ENCODE results near the gene TNP2. TPM values are rescaled to one million over a fixed set of nuclear protein-coding genes. Genes with fewer than 3 reads are reported as not detected.

Gene TNP2
- total RNA-seq, 1 experiment from 2014 or later = not detected

GRCh38 chr16:11260596-11260966 is 8.5 kb downstream of the TNP2 start:
- Histone ChIP-seq H3K9me2 (ENCODE audit: insufficient read depth) (no peaks in the 10 kb centered on the region), H2AFZ (ENCODE audit: low read depth, low read length, poor library complexity, severe bottlenecking) (no peak overlapping the region), H3K9ac (ENCODE audit: low read length) (no peak overlapping the region), H3K4me1 (ENCODE audit: control insufficient read depth in 1 of 2, insufficient read depth in 2 of 2, low read length in 2 of 2) (peaks cover 8 to 12% of the 10 kb centered on the region in 2 experiments; a peak in 3 of 4 replicates), H3K27ac (ENCODE audit: low read depth, low read length) (no peak overlapping the region), H4K20me1 (ENCODE audit: insufficient read depth) (no peaks in the 10 kb centered on the region), H3K36me3 (ENCODE audit: control insufficient read depth in 1 of 2, insufficient read depth in 2 of 2, low read length in 2 of 2) (no peaks in the 10 kb centered on the region), H3K79me2 (ENCODE audit: insufficient read depth, low read length) (no peaks in the 10 kb centered on the region), H3K9me3 (ENCODE audit: control insufficient read depth in 1 of 2, insufficient read depth in 1 of 2, low read depth in 1 of 2, low read length in 2 of 2) (no peaks in the 10 kb centered on the region), H3K4me3 (replicated peaks in 1 of 2; ENCODE audit: low read depth in 1 of 2, low read length in 2 of 2) (no peak overlapping the region), H3K4me2 (ENCODE audit: low read length) (no peak overlapping the region), H3K27me3 (ENCODE audit: insufficient read depth, low read length) (no peaks in the 10 kb centered on the region)
- intact Hi-C loops (cut with micrococcal nuclease) = no loop called here
- TF ChIP-seq, protein P1, sequence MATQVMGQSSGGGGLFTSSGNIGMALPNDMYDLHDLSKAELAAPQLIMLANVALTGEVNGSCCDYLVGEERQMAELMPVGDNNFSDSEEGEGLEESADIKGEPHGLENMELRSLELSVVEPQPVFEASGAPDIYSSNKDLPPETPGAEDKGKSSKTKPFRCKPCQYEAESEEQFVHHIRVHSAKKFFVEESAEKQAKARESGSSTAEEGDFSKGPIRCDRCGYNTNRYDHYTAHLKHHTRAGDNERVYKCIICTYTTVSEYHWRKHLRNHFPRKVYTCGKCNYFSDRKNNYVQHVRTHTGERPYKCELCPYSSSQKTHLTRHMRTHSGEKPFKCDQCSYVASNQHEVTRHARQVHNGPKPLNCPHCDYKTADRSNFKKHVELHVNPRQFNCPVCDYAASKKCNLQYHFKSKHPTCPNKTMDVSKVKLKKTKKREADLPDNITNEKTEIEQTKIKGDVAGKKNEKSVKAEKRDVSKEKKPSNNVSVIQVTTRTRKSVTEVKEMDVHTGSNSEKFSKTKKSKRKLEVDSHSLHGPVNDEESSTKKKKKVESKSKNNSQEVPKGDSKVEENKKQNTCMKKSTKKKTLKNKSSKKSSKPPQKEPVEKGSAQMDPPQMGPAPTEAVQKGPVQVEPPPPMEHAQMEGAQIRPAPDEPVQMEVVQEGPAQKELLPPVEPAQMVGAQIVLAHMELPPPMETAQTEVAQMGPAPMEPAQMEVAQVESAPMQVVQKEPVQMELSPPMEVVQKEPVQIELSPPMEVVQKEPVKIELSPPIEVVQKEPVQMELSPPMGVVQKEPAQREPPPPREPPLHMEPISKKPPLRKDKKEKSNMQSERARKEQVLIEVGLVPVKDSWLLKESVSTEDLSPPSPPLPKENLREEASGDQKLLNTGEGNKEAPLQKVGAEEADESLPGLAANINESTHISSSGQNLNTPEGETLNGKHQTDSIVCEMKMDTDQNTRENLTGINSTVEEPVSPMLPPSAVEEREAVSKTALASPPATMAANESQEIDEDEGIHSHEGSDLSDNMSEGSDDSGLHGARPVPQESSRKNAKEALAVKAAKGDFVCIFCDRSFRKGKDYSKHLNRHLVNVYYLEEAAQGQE (IDR thresholded peaks at IDR 0.05; ENCODE audit: low read depth) = no peak
- TF ChIP-seq CEBPB (IDR thresholded peaks at IDR 0.05; ENCODE audit: low read depth) = no peak
- ChIA-PET POLR2A (interaction anchor here (0.6 kb wide), 1 partner anchor 100 kb away, joined by 3 read pairs; no protein-coding TSS in a partner anchor), CTCF (interaction anchor here (0.7 kb wide), 1 partner anchor 212 kb away, joined by 3 read pairs; no protein-coding TSS in a partner anchor), RAD21 (ENCODE audit: low non-redundant PET in 1 of 2, low total read pairs in 2 of 2, uncharacterized antibody in 2 of 2, unreplicated experiment in 2 of 2) (no interaction called here)
- ATAC-seq = no peak
- no TSS peak for BruUV-seq (replicated peaks)
- DNase-seq (ENCODE audit: low read depth, low spot score) = no peak

DNA sequence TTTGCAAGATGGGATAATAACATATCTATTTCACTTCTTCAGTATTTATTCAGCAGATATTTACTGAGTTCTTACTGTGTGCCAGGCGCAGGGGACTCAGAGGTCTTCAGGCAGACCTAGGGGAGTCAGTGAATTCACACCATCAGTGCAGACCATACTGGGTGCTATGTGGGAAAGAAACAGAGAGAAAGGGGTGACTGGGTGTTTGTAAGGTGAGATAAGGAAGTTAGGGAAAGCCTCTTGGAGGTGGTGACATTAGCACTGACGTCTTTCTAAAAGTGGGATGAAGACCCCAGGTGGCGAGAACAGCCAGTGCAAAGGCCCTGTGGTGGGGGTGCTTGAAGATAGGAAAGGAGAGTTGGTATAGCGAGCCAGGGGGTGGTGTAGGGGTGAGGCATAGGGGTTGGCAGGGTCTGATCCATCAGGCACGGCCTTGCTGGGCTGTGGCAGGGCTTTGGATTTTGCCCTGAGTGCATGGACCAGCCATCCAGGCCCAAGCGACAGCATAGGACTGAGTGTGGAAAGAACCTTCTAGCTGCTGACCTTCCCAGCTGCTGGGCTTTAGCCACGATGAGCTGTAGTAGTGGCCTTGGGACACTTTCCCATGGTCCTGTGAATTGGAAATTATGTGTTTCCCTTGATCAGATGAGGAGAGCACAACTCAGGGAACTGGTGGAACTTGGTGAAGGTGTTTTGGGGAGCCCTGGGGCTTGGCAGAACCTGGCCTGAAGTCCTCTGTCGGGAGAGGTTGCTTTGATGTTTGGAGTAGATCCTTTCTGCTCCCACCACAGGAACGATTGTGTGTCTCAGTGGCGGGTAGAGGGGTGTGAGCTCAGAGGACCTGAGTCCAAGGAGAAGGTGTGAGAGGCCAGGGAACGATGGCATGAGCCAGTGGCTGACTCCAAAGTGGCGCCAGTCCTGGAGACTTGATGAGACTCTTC is 9.2 kb downstream of the TNP2 start:
- H3K4me1 ChIP-seq (ENCODE audit: control insufficient read depth in 1 of 2, insufficient read depth in 2 of 2, low read length in 2 of 2) = peaks cover 8 to 17% of the 10 kb centered on the region in 2 experiments; a peak in 3 of 4 replicates
- no TSS peak for BruUV-seq (replicated peaks)
- DNase-seq (ENCODE audit: low read depth, low spot score) = no peak
- TF ChIP-seq, protein P1 (IDR thresholded peaks at IDR 0.05; ENCODE audit: low read depth) = no peak
- no peak for TF ChIP-seq ZFX (IDR thresholded peaks at IDR 0.05)
- TF ChIP-seq SRF (IDR thresholded peaks at IDR 0.05; ENCODE audit: low read depth) = no peak
- no peak for TF ChIP-seq CEBPB (IDR thresholded peaks at IDR 0.05; ENCODE audit: low read depth)
- no peak for TF ChIP-seq TCF7L2 (IDR thresholded peaks at IDR 0.05; ENCODE audit: borderline replicate concordance, extremely low read depth, insufficient read depth, insufficient read length)
- TF ChIP-seq MAX (IDR thresholded peaks at IDR 0.05) = no peak
- TF ChIP-seq EZH2phosphoT487 (IDR thresholded peaks at IDR 0.05; ENCODE audit: borderline replicate concordance) = no peak
- TF ChIP-seq EZH2 (IDR thresholded peaks at IDR 0.05) = no peak
- no peak for TF ChIP-seq CBX3 (IDR thresholded peaks at IDR 0.05; ENCODE audit: low read depth)
- TF ChIP-seq SP1 (IDR thresholded peaks at IDR 0.05; ENCODE audit: low read depth) = no peak

More for the DNA sequence above, 9.2 kb downstream of the TNP2 start:
- ChIA-PET CTCF (interaction anchor here (1.5 kb wide), 1 partner anchor 289 kb away, joined by 5 read pairs; no protein-coding TSS in a partner anchor), POLR2A (no interaction called here), RAD21 (ENCODE audit: low non-redundant PET in 1 of 2, low total read pairs in 2 of 2, uncharacterized antibody in 2 of 2, unreplicated experiment in 2 of 2) (no interaction called here)
- Histone ChIP-seq H3K4me3 (replicated peaks in 1 of 2; ENCODE audit: low read depth in 1 of 2, low read length in 2 of 2) (no peak overlapping the region), H3K9me2 (ENCODE audit: insufficient read depth) (no peaks in the 10 kb centered on the region), H2AFZ (ENCODE audit: low read depth, low read length, poor library complexity, severe bottlenecking) (no peak overlapping the region), H3K9ac (ENCODE audit: low read length) (no peak overlapping the region), H3K27ac (ENCODE audit: low read depth, low read length) (no peak overlapping the region), H3K4me2 (ENCODE audit: low read length) (no peak overlapping the region), H3K79me2 (ENCODE audit: insufficient read depth, low read length) (no peaks in the 10 kb centered on the region), H4K20me1 (ENCODE audit: insufficient read depth) (no peaks in the 10 kb centered on the region), H3K27me3 (ENCODE audit: insufficient read depth, low read length) (no peaks in the 10 kb centered on the region), H3K36me3 (ENCODE audit: control insufficient read depth in 1 of 2, insufficient read depth in 2 of 2, low read length in 2 of 2) (no peaks in the 10 kb centered on the region), H3K9me3 (ENCODE audit: control insufficient read depth in 1 of 2, insufficient read depth in 1 of 2, low read depth in 1 of 2, low read length in 2 of 2) (no peaks in the 10 kb centered on the region)
- ATAC-seq = no peak
- intact Hi-C loops (cut with micrococcal nuclease) = loop anchor here (5.0 kb wide), 2 partner anchors 112 to 552 kb away; no protein-coding TSS in a partner anchor
